Heart right ventricle (tissue), 16 donors: ENCODE results near the gene CAMK4. TPM values are rescaled to one million over a fixed set of nuclear protein-coding genes. Genes with fewer than 3 reads are reported as not detected.

Source experiments
- ATAC-seq, 8 donors: fragments of 200-7000 bp; cut with Tn5 transposase; one replicate each; pipeline ENCODE4 v1.9.1; 2020; ENCODE audit warnings: mild to moderate bottlenecking in 8 of 8, moderate library complexity in 8 of 8, moderate number of reproducible peaks in 1 of 8
- DNase-seq, 2 donors: peaks; one replicate each; pipeline ENCODE4 v3.0.0-alpha.2; 2020
- H3K27ac ChIP-seq, 10 donors: fragments of 200-600 bp; sonication (generic) in 2 of 10; one replicate each; pipeline versions ENCODE4 v1.5.0 to v1.8.0; 2020 to 2022; ENCODE audit warnings: mild to moderate bottlenecking in 3 of 10
- H3K27me3 ChIP-seq, 7 donors: fragments of 200-600 bp; one replicate each; pipeline ENCODE4 v1.8.0; 2021 to 2022; ENCODE audit warnings: mild to moderate bottlenecking in 2 of 7
- H3K36me3 ChIP-seq, 9 donors: fragments of 200-600 bp; sonication (generic) in 1 of 9; one replicate each; pipeline versions ENCODE4 v1.5.0 to v1.8.0; 2020 to 2022; ENCODE audit warnings: mild to moderate bottlenecking in 2 of 9
- H3K4me1 ChIP-seq, 9 donors: fragments of 200-600 bp; sonication (generic) in 1 of 9; one replicate each; pipeline versions ENCODE4 v1.5.0 to v1.8.0; 2020 to 2022; ENCODE audit warnings: mild to moderate bottlenecking in 4 of 9
- H3K4me3 ChIP-seq, 10 donors: fragments of 200-600 bp; sonication (generic) in 2 of 10; one replicate each; pipeline versions ENCODE4 v1.5.0 to v1.8.0; 2020 to 2022; ENCODE audit warnings: mild to moderate bottlenecking in 7 of 10, moderate library complexity in 2 of 10
- H3K9me3 ChIP-seq, 11 donors: fragments of 200-600 bp in 10 of 11; sonication (generic) in 2 of 11; one replicate each; pipeline versions ENCODE4 v1.5.0 to v1.8.0; 2013 to 2022; ENCODE audit warnings: mild to moderate bottlenecking in 2 of 11, control low read depth in 1 of 11, moderate library complexity in 1 of 11
- WGBS, 2 donors: extraction: QIAGEN DNeasy Blood & Tissue Kit; methylation state at CpG; one replicate each; pipeline ENCODE4 v1.1.7; 2013; ENCODE audit warnings: inconsistent platforms in 1 of 2; 5-methylcytosine and 5-hydroxymethylcytosine counted together
- intact Hi-C, 10 donors: fragments of 100-400 bp; cut with DNase I; formaldehyde crosslinking; loops; one replicate each; pipeline versions ENCODE4 v1.11.1 to v1.14.2; 2022
- polyA plus RNA-seq, 2 donors: library from polyadenylated mRNA; stranded (reverse); fragments of 200-250 nt; gene quantifications; one replicate each; pipeline ENCODE4 v1.2.3, GENCODE V29; 2013
- total RNA-seq, 10 donors: library from RNA; stranded (reverse); fragmentation: NEBNext Ultra II Directional in 3 of 10; extraction: Animal tissue kit (Norgen Biotek cat#: 25700) in 3 of 10; gene quantifications; one replicate each; pipeline versions ENCODE4 v1.2.1 to v1.2.4, GENCODE V29; 2021 to 2023
- TF ChIP-seq, protein P1 (sequence below), 9 donors: fragments of 200-600 bp; sonication (generic) in 2 of 9; IDR thresholded peaks; one replicate each; pipeline versions ENCODE4 v1.5.0 to v1.8.0; 2021 to 2022; ENCODE audit warnings: antibody characterized with exemption in 9 of 9, mild to moderate bottlenecking in 5 of 9, moderate library complexity in 1 of 9
- donor health status: Arrhythmogenic right ventricular cardiomyopathy.
- donor health status: ischemic (EF 13 %, LVEDD 7.1; RV severe dilation, severe dysfunction).
- donor health status: healthy with polysubstance abuse.
- donor health status: DM: no; HTN: yes; CAD: no.
- donor health status: DM: no; HTN: no; CAD: no.
- donor health status: ischemic (EF 25% LVEDD 6.9; RV normal size, moderate dysfunction).
- donor health status: ischemic (EF 25% LVEDD 5.7; RV mildly dilated, moderate dysfunction).
- donor health status: healthy.
- donor health status: DM: yes; HTN: yes; CAD: no.
- donor health status: Ischemic cardiomyopathy.
- donor health status: ischemic (EF 35%, LVEDD 5.7; RV mildly dilated, moderate dysfunction).
- donor health status: nonischemic (EF 11% LVEDD 7.7; RV severe dilation, severe dysfunction).
- donor health status: DM: yes; HTN: yes; CAD: no.
- donor health status: PGD.
- donor health status: ischemic (EF 29% LVEDD 5.4; RV normal size, mild dysfunction).
- donor health status: nonischemic (EF 23%, LVEDD 6.1; RV moderate dilation, normal function).

Gene CAMK4
- total and polyA plus RNA-seq, 12 donors = 0.02 to 2.0 (median 0.34) TPM; not detected in 1

DNA sequence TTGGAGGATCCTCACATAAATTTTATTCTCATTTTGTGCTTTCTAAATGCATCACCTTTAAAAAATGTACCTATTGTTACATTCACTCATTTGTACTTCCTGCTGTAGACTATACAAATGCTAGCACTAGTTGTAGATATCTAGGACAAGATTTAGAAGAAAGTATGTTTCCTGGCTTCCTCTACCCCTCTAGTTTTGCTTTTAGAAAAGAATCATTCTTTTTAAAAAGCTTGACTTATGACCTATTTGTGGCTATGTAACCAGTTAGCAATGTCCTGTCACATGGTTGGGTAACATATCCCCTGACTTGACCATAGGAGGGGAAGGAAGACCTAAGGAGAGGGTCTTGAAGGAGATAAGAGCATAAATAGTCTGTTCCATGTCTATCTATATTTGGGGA lies 13.3 kb downstream of the CAMK4 start:
- Histone ChIP-seq H3K4me3 (no peak overlapping the region), H3K4me1 (no peaks in the 10 kb centered on the region), H3K27ac (peak overlapping the region in 1 of 10 donors; percentile 8), H3K9me3 (no peaks in the 10 kb centered on the region), H3K36me3 (no peaks in the 10 kb centered on the region), H3K27me3 (no peaks in the 10 kb centered on the region)
- no peak for ATAC-seq
- TF ChIP-seq, protein P1, sequence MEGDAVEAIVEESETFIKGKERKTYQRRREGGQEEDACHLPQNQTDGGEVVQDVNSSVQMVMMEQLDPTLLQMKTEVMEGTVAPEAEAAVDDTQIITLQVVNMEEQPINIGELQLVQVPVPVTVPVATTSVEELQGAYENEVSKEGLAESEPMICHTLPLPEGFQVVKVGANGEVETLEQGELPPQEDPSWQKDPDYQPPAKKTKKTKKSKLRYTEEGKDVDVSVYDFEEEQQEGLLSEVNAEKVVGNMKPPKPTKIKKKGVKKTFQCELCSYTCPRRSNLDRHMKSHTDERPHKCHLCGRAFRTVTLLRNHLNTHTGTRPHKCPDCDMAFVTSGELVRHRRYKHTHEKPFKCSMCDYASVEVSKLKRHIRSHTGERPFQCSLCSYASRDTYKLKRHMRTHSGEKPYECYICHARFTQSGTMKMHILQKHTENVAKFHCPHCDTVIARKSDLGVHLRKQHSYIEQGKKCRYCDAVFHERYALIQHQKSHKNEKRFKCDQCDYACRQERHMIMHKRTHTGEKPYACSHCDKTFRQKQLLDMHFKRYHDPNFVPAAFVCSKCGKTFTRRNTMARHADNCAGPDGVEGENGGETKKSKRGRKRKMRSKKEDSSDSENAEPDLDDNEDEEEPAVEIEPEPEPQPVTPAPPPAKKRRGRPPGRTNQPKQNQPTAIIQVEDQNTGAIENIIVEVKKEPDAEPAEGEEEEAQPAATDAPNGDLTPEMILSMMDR (IDR thresholded peaks at IDR 0.05) = no peak
- intact Hi-C loops = no loop called here
- no peak for DNase-seq

DNA sequence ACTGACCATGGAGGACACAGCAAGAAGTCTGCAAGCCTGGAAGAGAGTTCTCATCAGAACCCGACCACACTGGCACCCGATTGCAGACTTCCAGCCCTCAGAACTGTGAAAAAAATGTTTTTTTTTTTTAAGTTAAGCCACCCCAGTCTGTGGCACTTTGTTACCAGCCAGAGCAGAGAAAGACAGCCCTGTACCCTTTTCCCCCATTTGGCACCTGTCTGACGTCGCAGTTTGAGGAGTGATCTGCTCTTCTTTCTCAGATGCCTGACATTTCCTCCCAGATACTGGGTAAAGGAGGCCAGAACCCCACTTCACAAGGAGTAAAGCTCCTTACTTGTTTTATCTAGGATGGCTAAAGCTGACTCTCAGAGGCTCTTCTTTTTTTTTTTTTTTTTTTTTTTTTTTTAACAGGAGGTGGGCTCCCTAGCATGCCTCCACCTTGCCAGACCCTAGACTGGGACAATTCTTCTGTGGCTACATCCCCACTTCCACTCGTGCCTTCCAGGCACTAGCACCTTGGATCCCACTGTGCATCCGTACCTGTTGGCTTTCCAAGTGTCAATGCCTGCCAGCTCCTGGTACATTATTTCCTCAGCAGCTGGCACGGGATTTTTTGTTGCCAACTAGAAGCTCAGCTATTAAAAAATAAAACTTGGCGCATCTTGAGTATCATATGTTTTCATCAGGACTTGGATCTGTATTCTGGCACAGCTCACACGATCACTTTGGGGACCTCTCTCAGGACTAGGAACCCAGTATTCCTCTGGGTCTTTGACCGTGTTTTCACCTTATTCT lies 14.4 kb downstream of the CAMK4 start:
- Histone ChIP-seq H3K4me1 (no peaks in the 10 kb centered on the region), H3K9me3 (no peaks in the 10 kb centered on the region), H3K36me3 (no peaks in the 10 kb centered on the region), H3K4me3 (no peak overlapping the region), H3K27ac (no peak overlapping the region), H3K27me3 (peaks cover 0 to 8% (median 0%) of the 10 kb centered on the region in 7 donors)
- TF ChIP-seq, protein P1 (IDR thresholded peaks at IDR 0.05) = no peak
- 88 to 90% methylated on average over 10 of the region's 10 CpGs for WGBS, 2 donors
- DNase-seq (no peak), ATAC-seq (no peak)
- intact Hi-C loops = no loop called here

DNA sequence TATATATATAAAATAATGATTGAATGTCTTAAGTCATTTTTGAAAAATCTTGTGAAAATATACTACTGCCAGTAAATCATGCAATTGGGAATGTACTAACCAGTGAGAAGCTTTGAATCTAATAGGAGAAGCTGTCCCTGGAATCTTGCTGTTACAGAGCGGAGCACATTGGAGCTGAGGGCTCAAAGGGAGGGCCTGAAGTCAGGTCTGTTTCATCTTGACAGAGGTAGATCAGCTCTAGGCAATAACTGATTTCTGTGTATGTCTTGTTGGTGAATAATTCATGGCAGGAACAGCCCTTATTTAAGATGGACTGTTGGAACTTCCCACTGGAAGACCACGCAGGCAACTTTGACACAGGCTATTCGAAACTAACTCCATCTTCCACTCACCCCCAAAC lies 17.5 kb downstream of the CAMK4 start:
- Histone ChIP-seq H3K27ac (no peak overlapping the region), H3K36me3 (no peaks in the 10 kb centered on the region), H3K4me3 (no peak overlapping the region), H3K4me1 (no peaks in the 10 kb centered on the region), H3K9me3 (no peaks in the 10 kb centered on the region), H3K27me3 (peaks cover 0 to 8% (median 0%) of the 10 kb centered on the region in 7 donors)
- no peak for DNase-seq
- TF ChIP-seq, protein P1 (IDR thresholded peaks at IDR 0.05) = no peak
- 96 to 97% methylated on average over 3 of the region's 3 CpGs for WGBS, 2 donors
- intact Hi-C loops = no loop called here
- ATAC-seq = no peak

DNA sequence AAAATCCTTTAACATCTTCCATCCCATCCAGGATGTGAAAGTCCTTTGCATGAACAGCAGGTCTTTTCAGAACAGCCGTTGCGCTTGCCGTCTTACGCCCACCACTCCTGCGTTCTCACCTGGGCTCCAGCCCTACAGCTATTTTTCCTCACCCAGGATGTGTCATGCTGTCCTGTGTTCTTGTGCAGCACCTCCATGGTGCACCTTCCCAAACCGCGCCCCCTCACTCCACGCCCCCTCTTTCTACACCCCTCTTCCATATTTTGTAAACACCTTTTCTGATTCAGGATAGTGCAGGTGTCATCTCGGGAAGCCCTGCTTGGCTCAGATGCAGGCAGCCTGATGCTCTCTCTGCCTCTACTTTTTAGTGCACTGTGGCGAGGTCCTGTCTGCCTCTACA lies 18.4 kb downstream of the CAMK4 start:
- H3K9me3 ChIP-seq = no peaks in the 10 kb centered on the region
- DNase-seq = no peak
- 85 to 87% methylated on average over 10 of the region's 10 CpGs for WGBS, 2 donors
- no peak for ATAC-seq
- intact Hi-C loops = no loop called here
- no peaks in the 10 kb centered on the region for H3K4me1 ChIP-seq
- no peak overlapping the region for H3K27ac ChIP-seq
- TF ChIP-seq, protein P1 (IDR thresholded peaks at IDR 0.05) = no peak
- H3K27me3 ChIP-seq = peaks cover 0 to 8% (median 0%) of the 10 kb centered on the region in 7 donors
- no peaks in the 10 kb centered on the region for H3K36me3 ChIP-seq
- H3K4me3 ChIP-seq = no peak overlapping the region
